Epithelial cell of prostate (primary cell): Measurements from ENCODE around the gene H6PD.
"Not testable (repeated sequence)": the region's sequence is repeated elsewhere in the genome, so short reads cannot be mapped to it uniquely, and the experiment has no call there.

ENCODE experiments used
- DNase-seq: peaks from one replicate; pipeline ENCODE4 v3.0.0-alpha.2; 2011; ENCODE audit warnings: low read depth, low spot score
- H3K27ac ChIP-seq: fragments of 450-650 bp; 2 replicates; pipeline ENCODE4 v1.5.1; 2017; ENCODE audit warnings: mild to moderate bottlenecking

The H6PD gene

DNA sequence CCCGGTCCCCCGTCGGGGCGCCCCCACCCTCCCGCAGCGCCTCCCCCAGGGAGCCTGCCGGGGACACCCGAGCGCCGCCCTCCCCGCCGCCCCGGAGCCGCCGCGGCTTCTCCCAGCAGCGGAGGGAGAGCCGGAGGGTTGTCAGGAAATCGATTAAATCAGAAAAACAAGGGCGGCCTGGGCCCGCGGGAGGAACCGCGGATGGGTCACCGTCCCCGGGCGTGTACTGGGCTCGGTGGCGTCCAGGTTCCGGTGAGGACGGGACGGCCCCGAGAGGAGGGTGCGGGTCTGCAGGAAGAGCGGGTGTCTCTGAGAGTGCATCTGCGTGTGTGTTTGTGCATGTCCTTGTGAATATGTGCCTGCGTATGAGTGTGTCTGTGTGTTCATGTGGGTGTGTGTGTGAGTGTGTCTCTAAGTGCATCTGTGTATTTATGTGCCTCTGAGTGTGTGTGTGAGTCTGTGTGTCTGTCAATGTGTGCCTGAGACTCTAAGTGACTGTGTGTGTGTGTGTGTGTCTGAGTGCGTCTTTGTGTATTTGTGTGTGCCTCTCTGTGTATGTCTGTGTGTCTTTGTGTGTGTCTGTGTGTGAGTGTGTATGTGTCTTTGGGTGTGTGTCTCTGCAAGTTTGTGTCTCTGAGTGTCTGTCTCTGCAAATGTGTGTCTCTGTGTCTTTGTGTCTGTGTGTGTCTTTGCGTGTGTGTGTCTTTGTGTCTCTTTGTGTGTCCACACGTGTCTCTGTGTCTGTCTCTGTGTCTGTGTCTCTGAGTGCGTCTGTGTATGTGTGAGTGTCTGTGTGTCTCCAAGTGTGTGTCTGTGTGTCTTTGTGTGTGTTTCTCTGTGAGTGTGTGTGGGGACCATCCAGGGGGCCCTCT lies 59.2 kb downstream of the H6PD start:
- no peak for DNase-seq
- H3K27ac ChIP-seq, result peak overlapping the region; percentile 89

DNA sequence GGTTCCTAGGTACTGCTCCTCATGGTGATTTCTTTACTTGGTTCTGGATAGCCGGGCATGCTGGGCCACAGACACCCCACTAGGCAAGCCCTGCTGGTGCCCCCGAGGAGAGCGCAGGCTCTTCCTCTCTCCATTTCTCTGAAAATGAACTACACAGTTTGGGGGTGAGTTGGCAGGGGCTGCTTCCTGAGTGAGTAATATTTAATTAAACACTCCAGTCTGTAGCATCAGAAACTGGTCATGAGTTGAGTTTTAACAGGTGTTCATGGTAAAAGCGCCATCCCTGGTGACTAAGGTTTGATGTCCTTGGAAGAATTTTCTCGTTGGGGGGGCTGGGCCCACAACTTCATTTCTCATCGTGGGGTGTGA lies 59.8 kb downstream of the H6PD start:
- no peak for DNase-seq
- peak overlapping the region; percentile 89 for H3K27ac ChIP-seq

- peak overlapping the region; percentile 89 for H3K27ac ChIP-seq
- DNase-seq, result no peak
Observed at GRCh38 chr1:9294910-9295636, 60.5 kb downstream of the H6PD start.

GRCh38 chr1:9295884-9296283 lies 61.3 kb downstream of the H6PD start:
- DNase-seq, result no peak
- H3K27ac ChIP-seq, result no peak overlapping the region

- no peak for DNase-seq
- no peak overlapping the region for H3K27ac ChIP-seq
Observed at GRCh38 chr1:9296850-9297249, 62.3 kb downstream of the H6PD start.

DNA sequence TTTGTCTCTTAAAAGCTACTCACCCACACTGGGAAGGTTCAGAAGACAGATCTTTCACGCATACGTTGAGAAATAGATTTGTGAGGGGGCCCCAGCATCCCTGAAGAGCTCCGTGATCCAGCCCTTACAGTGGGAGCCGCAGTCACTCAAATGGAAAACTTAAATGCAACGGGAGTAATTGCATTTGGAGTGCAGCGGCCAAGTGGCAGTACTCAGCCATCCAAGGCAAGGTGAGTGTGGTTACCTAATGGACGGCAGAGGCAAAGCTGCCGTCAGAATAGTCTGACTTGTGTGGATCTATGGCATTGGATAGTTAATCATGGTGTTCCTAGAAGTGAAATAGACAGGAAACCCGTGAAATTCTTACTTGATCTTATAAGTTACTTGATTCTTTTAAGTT lies 63.3 kb downstream of the H6PD start:
- H3K27ac ChIP-seq, result no peak overlapping the region

GRCh38 chr1:9298282-9298681 lies 63.7 kb downstream of the H6PD start:
- DNase-seq, result no peak
- H3K27ac ChIP-seq, result no peak overlapping the region

More for the DNA sequence above, 63.3 kb downstream of the H6PD start:
- no peak for DNase-seq

DNA sequence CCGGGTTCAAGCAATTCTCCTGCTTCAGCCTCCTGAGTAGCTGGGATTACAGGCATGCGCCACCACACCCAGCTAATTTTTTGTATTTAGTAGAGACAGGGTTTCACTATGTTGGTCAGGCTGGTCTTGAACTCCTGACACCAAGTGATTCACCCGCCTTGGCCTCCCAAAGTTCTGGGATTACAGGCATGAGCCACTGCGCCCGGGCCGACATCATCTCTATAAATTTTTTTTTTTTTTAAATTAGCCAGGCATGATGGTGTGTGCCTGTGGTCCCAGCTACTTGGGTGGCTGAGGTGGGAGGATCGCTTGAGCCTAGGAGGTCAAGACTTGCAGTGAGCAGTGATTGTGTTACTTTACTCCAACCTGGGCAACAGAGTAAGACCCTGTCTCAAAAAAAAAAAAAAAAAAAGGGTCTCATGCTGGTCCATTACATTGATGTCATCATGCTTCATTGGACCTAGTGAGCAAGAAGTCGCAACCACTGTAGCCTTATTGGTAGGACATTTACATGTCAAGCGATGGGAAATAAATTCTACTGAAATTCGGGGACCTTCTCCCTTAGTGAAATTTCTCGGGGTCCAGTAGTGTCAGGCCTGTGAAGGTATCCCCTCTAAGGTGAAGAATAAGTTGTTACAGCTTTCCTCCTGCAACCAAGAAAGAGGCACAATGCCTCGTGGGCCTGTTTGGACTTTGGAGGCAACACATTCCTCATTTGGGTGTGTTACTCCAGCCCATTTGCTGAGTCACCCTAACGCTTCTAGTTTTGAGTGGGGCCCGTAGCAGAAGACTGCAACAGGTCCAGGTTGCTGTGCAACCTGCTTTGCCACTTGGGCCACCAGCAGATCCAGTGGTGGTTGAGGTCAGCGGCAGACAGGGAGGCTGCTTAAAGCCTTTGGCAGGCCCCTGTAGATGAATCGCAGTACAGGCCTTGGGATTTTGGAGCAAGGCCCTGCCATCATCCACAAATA lies 65.3 kb downstream of the H6PD start:
- not testable (repeated sequence) for DNase-seq

DNA sequence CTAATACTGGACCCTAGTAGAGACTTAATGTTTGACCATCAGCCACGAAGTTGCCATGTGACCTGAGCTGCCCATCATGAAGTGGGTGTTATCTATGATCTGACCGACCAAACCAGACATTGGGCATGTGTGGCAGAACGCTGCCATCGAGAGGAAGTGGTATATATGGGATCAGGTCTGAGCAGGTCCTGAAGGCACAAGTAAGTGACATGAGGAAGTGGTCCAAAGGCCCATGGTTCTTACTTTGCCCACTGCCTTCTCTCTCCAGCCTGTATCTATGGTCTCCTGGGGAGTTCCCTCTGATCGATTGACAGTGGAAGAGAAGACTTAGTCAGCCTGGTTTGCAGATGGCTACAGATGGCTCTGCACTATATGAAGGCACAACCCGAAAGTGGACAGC lies 66.0 kb downstream of the H6PD start:
- H3K27ac ChIP-seq, result peak overlapping the region; percentile 73
- no peak for DNase-seq

More for the DNA sequence above, 65.3 kb downstream of the H6PD start:
- peak overlapping the region; percentile 73 for H3K27ac ChIP-seq

GRCh38 chr1:9302745-9303524 lies 68.4 kb downstream of the H6PD start:
- no peak for DNase-seq
- H3K27ac ChIP-seq, result peak overlapping the region; percentile 61

DNA sequence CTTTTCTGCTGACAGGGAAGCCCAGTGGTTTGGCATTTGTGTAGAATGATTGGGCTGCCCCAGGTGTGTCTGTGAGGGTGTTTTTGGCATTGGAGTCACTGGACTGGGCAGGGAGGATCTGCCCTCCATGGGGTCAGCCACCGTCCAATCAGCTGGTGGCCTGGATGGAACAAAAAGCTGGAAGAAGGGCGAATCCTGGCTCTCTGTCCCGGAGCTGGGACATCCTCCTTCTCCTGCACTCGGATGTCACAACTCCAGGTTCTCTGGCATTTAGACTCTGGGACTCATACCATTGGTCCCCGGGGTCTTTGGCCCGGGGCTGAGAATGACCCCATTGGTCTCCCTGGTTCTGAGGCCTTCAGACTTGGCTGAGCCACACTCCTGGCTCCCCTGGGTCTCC lies 69.3 kb downstream of the H6PD start:
- H3K27ac ChIP-seq, result no peak overlapping the region

DNA sequence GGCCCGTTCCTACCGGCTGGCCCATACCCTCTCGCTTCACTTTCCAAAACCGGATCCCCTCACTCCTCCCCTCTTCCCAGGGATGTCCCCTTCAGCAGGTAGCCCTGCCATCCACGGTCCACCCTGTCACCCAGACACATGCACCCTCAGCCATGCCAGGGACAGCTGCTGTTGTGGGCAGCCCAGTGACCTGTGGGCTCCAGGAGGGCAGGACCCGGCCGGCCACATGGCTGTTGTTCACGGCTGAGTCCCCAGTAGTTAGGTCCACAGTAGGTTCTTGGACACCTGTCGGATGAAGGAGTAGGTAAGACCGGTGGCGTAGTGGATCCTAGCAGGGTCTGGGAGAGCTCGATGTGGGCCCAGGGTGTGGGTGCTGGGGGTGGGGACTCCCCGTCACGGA lies 70.6 kb downstream of the H6PD start:
- no peak for DNase-seq
- H3K27ac ChIP-seq, result no peak overlapping the region

More for the DNA sequence above, 69.3 kb downstream of the H6PD start:
- no peak for DNase-seq

- DNase-seq, result no peak
- no peak overlapping the region for H3K27ac ChIP-seq
Observed at GRCh38 chr1:9306006-9306405, 71.4 kb downstream of the H6PD start.

- H3K27ac ChIP-seq, result no peak overlapping the region
- DNase-seq, result no peak
Observed at GRCh38 chr1:9307303-9307702, 72.7 kb downstream of the H6PD start.

- H3K27ac ChIP-seq, result no peak overlapping the region
- no peak for DNase-seq
Observed at GRCh38 chr1:9308236-9308785, 73.7 kb downstream of the H6PD start.

GRCh38 chr1:9309080-9309479 lies 74.5 kb downstream of the H6PD start:
- H3K27ac ChIP-seq, result no peak overlapping the region
- DNase-seq, result no peak

DNA sequence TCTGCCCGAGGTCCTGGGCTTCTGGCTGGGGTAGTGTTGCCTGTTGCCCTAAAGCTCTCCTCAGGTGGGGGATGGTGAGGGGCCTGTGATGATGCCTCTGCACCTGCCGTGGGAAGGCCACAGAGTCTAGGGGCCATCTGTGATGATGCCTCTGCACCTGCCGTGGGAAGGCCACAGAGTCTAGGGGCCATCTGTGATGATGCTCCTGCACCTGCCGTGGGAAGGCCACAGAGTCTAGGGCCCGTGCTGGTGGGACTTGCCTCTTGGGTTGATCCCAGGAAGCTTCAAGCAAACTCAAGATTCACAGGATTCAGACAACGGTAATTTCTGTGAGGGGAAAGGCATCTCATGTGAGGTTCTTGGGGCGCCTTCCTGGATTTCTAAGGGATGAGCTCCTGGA lies 75.4 kb downstream of the H6PD start:
- no peak overlapping the region for H3K27ac ChIP-seq
- no peak for DNase-seq

DNA sequence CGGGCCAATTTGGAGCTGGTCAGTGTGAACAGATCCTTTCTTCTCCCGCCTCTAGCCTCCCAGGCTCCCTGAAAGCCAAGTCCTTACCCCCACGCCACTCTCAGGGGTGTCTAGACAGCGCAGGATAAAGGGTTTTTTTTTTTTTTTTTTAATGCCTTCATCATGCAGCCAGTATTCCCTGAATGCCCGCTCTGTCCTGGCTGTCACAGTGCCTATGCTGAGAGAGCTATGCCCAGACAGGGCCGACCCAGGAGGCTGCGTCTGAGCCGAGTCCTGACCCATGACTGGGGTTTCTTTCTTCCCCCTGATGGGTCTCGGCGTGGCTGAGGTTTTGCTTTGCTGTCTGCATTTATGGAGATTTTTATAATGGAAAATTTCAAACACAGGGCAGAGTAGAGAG lies 76.5 kb downstream of the H6PD start:
- no peak overlapping the region for H3K27ac ChIP-seq

GRCh38 chr1:9311479-9311878 lies 76.9 kb downstream of the H6PD start:
- H3K27ac ChIP-seq, result no peak overlapping the region
- DNase-seq, result no peak

More for the DNA sequence above, 76.5 kb downstream of the H6PD start:
- no peak for DNase-seq
